Endodermal cell (in vitro differentiated cells): ENCODE results near the gene FBXO17. TPM values are rescaled to one million over a fixed set of nuclear protein-coding genes. Genes with fewer than 3 reads are reported as not detected.
"Not testable (repeated sequence)": the region's sequence is repeated elsewhere in the genome, so short reads cannot be mapped to it uniquely, and the experiment has no call there.

ENCODE experiments used
- DNase-seq: peaks from one replicate; pipeline ENCODE4 v3.0.0-alpha.2; 2017
- H3K27ac ChIP-seq: 2 replicates; pipeline ENCODE4 v1.5.1; 2013; ENCODE audit warnings: mild to moderate bottlenecking, low read depth, low read length, moderate library complexity
- H3K27me3 ChIP-seq: 2 replicates; pipeline ENCODE4 v1.6.1; 2013; ENCODE audit warnings: mild to moderate bottlenecking, low read length, moderate library complexity; ENCODE audit not compliant: insufficient read depth, control insufficient read depth, poor library complexity, severe bottlenecking
- H3K36me3 ChIP-seq: 2 replicates; pipeline ENCODE4 v1.7.0; 2013; ENCODE audit warnings: mild to moderate bottlenecking, low read length, moderate library complexity; ENCODE audit not compliant: control insufficient read depth, insufficient read depth
- H3K4me1 ChIP-seq: one replicate; pipeline ENCODE4 v1.7.0; 2013; ENCODE audit warnings: low read length; ENCODE audit not compliant: control insufficient read depth, insufficient read depth
- H3K4me3 ChIP-seq: 2 replicates; pipeline ENCODE4 v1.5.1; 2013; ENCODE audit warnings: mild to moderate bottlenecking, low read length, moderate library complexity
- H3K9ac ChIP-seq: 2 replicates; pipeline ENCODE4 v1.6.1; 2013; ENCODE audit warnings: mild to moderate bottlenecking, low read length, moderate library complexity; ENCODE audit not compliant: poor library complexity, severe bottlenecking; ENCODE audit errors: extremely low read depth
- H3K9me3 ChIP-seq: 2 replicates; pipeline ENCODE4 v1.6.1; 2013; ENCODE audit warnings: mild to moderate bottlenecking, low read length, moderate library complexity; ENCODE audit not compliant: control insufficient read depth
- H3K27ac Mint-ChIP-seq: 2 replicates; pipeline ENCODE4 v1.8.0; 2020; ENCODE audit warnings: mixed read lengths
- H3K27me3 Mint-ChIP-seq: 2 replicates; pipeline ENCODE4 v1.8.0; 2021; ENCODE audit warnings: mild to moderate bottlenecking, mixed read lengths; ENCODE audit not compliant: insufficient read depth
- H3K36me3 Mint-ChIP-seq: 2 replicates; pipeline ENCODE4 v1.8.0; 2020; ENCODE audit warnings: low read depth, mixed read lengths
- H3K4me1 Mint-ChIP-seq: 2 replicates; pipeline ENCODE4 v1.8.0; 2020; ENCODE audit warnings: mixed read lengths
- H3K4me3 Mint-ChIP-seq: 2 replicates; pipeline ENCODE4 v1.8.0; 2020; ENCODE audit warnings: mild to moderate bottlenecking, moderate library complexity, mixed read lengths
- H3K9me3 Mint-ChIP-seq: 2 replicates; pipeline ENCODE4 v1.8.0; 2020; ENCODE audit warnings: mild to moderate bottlenecking, mixed read lengths
- WGBS, 2 experiments: methylation state at CpG; one replicate each; pipeline versions ENCODE4 v1.1.5 to v1.1.7; 2013; ENCODE audit warnings: missing lambda C conversion rate in 2 of 2, mixed read lengths in 1 of 2; ENCODE audit not compliant: insufficient coverage in 1 of 2, insufficient read length in 1 of 2; 5-methylcytosine and 5-hydroxymethylcytosine counted together
- total RNA-seq, 2 donors: library from RNA; stranded (reverse); fragmentation: NEBNext Ultra II Directional in 1 of 2; extraction: Animal tissue kit (Norgen Biotek cat#: 25700) in 1 of 2; gene quantifications; 2 replicates in 1 of 2; 3 replicates in 1 of 2; pipeline ENCODE4 v1.2.1, GENCODE V29; 2021
- TF ChIP-seq, protein P1 (sequence below): fragments of 200-600 bp; sonication (generic); conservative IDR thresholded peaks from 2 replicates; pipeline ENCODE4 v1.5.0; 2021; ENCODE audit warnings: antibody characterized with exemption, mild to moderate bottlenecking

FBXO17 gene
- total RNA-seq, 2 donors from 2014 or later = 21.2 to 40.3 TPM

DNA sequence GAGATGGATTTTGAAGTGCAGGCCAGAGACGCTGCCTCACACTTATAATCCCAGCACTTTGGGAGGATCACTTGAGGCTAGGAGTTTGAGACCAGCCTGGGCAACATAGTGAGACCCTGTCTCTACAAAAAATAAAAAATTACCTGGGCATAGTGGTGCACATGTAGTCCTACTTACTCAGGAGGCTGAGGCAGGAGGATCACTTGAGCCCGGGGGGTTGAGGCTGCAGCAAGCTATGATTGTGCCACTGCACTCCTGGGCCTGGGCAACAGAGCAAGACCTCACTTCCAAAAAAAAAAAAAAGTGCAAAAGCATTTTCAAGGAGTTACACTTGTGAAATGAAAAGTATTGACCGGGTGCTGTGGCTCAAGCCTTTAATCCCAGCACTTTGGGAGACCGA lies 27.6 kb upstream of the FBXO17 start:
- no peak overlapping the region for H3K9ac ChIP-seq
- no peak for DNase-seq
- no peak overlapping the region for H3K27ac Mint-ChIP-seq
- TF ChIP-seq, protein P1, sequence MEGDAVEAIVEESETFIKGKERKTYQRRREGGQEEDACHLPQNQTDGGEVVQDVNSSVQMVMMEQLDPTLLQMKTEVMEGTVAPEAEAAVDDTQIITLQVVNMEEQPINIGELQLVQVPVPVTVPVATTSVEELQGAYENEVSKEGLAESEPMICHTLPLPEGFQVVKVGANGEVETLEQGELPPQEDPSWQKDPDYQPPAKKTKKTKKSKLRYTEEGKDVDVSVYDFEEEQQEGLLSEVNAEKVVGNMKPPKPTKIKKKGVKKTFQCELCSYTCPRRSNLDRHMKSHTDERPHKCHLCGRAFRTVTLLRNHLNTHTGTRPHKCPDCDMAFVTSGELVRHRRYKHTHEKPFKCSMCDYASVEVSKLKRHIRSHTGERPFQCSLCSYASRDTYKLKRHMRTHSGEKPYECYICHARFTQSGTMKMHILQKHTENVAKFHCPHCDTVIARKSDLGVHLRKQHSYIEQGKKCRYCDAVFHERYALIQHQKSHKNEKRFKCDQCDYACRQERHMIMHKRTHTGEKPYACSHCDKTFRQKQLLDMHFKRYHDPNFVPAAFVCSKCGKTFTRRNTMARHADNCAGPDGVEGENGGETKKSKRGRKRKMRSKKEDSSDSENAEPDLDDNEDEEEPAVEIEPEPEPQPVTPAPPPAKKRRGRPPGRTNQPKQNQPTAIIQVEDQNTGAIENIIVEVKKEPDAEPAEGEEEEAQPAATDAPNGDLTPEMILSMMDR = no peak
- H3K4me3 ChIP-seq = no peak overlapping the region
- 89 to 100% methylated on average over 2 to 4 of the region's 4 CpGs for WGBS, 2 experiments
- no peak overlapping the region for H3K4me3 Mint-ChIP-seq
- no peaks in the 10 kb centered on the region for H3K4me1 ChIP-seq
- H3K4me1 Mint-ChIP-seq = no peaks in the 10 kb centered on the region
- no peaks in the 10 kb centered on the region for H3K9me3 ChIP-seq
- no peaks in the 10 kb centered on the region for H3K9me3 Mint-ChIP-seq
- no peaks in the 10 kb centered on the region for H3K27me3 Mint-ChIP-seq
- H3K36me3 ChIP-seq = no peaks in the 10 kb centered on the region
- no peaks in the 10 kb centered on the region for H3K36me3 Mint-ChIP-seq
- no peak overlapping the region for H3K27ac ChIP-seq
- no peaks in the 10 kb centered on the region for H3K27me3 ChIP-seq

DNA sequence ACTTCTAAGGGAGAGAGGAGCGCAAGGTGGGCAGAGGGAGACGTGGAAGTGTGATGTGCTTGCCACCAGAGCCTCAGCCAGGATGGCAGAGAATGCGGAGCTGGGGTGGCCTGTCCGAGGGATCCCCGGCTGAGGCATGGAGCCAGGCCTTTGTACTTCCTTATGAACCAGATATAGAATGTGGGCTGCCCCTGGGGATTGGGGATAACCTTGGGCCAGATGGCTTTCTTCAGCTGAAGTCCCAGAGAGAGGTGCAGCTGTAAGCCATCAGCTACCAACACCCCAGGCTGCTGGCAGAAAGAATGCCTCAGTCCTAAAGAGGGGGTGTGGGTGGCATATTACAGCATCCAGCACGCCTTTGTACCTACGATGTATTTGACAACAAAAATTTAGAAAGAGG lies 25.5 kb upstream of the FBXO17 start:
- no peak overlapping the region for H3K4me3 Mint-ChIP-seq
- TF ChIP-seq, protein P1 = no peak
- no peak overlapping the region for H3K27ac Mint-ChIP-seq
- H3K4me1 ChIP-seq = no peaks in the 10 kb centered on the region
- H3K36me3 Mint-ChIP-seq = no peaks in the 10 kb centered on the region
- 89 to 100% methylated on average over 7 of the region's 7 CpGs for WGBS, 2 experiments
- no peaks in the 10 kb centered on the region for H3K36me3 ChIP-seq
- no peaks in the 10 kb centered on the region for H3K9me3 ChIP-seq
- peaks cover 1% of the 10 kb centered on the region for H3K4me1 Mint-ChIP-seq
- no peak overlapping the region for H3K4me3 ChIP-seq
- H3K27me3 ChIP-seq = no peaks in the 10 kb centered on the region
- H3K9me3 Mint-ChIP-seq = peaks cover 2% of the 10 kb centered on the region
- DNase-seq = no peak
- no peak overlapping the region for H3K9ac ChIP-seq
- no peak overlapping the region for H3K27ac ChIP-seq
- no peaks in the 10 kb centered on the region for H3K27me3 Mint-ChIP-seq

DNA sequence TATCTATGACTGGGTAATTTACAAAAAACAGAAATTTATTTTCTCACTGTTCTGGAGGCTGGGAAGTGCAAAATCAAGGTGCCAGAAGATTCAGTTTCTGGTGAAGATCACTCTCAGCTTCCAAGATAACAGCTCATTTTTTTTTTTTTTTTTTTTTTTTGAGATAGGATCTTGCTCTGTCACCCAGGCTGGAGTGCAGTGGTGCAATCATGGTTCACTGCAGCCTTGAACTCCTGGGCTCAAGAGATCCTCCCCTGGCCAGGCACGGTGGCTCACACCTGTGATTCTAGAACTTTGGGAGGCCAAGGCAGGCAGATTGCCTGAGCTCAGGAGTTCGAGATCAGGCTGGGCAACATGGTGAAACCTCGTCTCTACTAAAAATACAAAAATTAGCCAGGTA lies 22.0 kb upstream of the FBXO17 start:
- H3K4me1 ChIP-seq, H3K27ac ChIP-seq, H3K4me3 Mint-ChIP-seq, H3K36me3 ChIP-seq, H3K9me3 ChIP-seq, H3K4me3 ChIP-seq, H3K4me1 Mint-ChIP-seq, H3K9ac ChIP-seq, DNase-seq, H3K27ac Mint-ChIP-seq, H3K36me3 Mint-ChIP-seq, H3K27me3 Mint-ChIP-seq, H3K27me3 ChIP-seq: not testable (repeated sequence)
- 85 to 92% methylated on average over 2 to 3 of the region's 3 CpGs for WGBS, 2 experiments
- H3K9me3 Mint-ChIP-seq = peaks cover 11% of the 10 kb centered on the region

DNA sequence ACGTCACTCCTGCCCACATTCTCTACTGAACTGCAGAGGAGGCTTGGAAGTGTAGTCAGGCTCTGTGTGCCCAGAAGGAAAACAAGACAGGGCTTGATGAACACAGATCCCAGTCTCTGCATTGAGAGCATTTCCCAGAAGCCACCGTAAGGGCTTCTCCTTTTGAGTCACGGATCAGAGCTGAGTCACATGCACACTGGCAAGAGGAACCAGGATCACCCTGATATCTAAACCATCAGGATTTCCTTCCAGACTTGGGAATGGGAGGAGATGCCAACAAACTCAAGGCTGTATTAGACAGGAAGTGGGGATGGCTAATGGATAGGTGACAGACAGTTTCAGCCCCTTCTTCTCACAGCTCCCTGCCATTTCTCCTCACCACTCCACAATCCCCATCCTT lies 17.7 kb upstream of the FBXO17 start:
- 88 to 96% methylated on average over 2 to 3 of the region's 3 CpGs for WGBS, 2 experiments

More for the DNA sequence above, 17.7 kb upstream of the FBXO17 start:
- Histone ChIP-seq H3K4me3 (no peak overlapping the region), H3K27me3 (no peaks in the 10 kb centered on the region), H3K9ac (no peak overlapping the region), H3K36me3 (no peaks in the 10 kb centered on the region), H3K9me3 (peaks cover 9% of the 10 kb centered on the region), H3K27ac (no peak overlapping the region), H3K4me1 (no peaks in the 10 kb centered on the region)
- no peak overlapping the region for H3K4me3 Mint-ChIP-seq
- DNase-seq = no peak
- peaks cover 2% of the 10 kb centered on the region for H3K27me3 Mint-ChIP-seq
- peaks cover 12% of the 10 kb centered on the region for H3K9me3 Mint-ChIP-seq
- H3K36me3 Mint-ChIP-seq = no peaks in the 10 kb centered on the region
- peaks cover 7% of the 10 kb centered on the region for H3K4me1 Mint-ChIP-seq
- TF ChIP-seq, protein P1 = no peak
- H3K27ac Mint-ChIP-seq = no peak overlapping the region
